Colonic mucosa (tissue), 4 donors: Measurements from ENCODE around the gene CAPRIN1. TPM values are rescaled to one million over a fixed set of nuclear protein-coding genes. Genes with fewer than 3 reads are reported as not detected.
"Not testable (repeated sequence)": the region's sequence is repeated elsewhere in the genome, so short reads cannot be mapped to it uniquely, and the experiment has no call there.

ENCODE experiments used
- DNase-seq: peaks from one replicate; pipeline ENCODE4 v3.0.0-alpha.2; 2020
- H3K27ac ChIP-seq: fragments of 200-600 bp; one replicate; pipeline ENCODE4 v1.8.0; 2021
- H3K27me3 ChIP-seq: fragments of 200-600 bp; one replicate; pipeline ENCODE4 v1.8.0; 2021
- H3K36me3 ChIP-seq: fragments of 200-600 bp; one replicate; pipeline ENCODE4 v1.8.0; 2021
- H3K4me1 ChIP-seq: fragments of 200-600 bp; one replicate; pipeline ENCODE4 v1.8.0; 2021; ENCODE audit warnings: mild to moderate bottlenecking
- H3K4me3 ChIP-seq: fragments of 200-600 bp; one replicate; pipeline ENCODE4 v1.8.0; 2021
- H3K9ac ChIP-seq, 2 donors: one replicate each; pipeline ENCODE4 v1.7.0; 2013; ENCODE audit warnings: control low read depth in 2 of 2, low read depth in 2 of 2, low read length in 2 of 2
- H3K9me3 ChIP-seq: fragments of 200-600 bp; one replicate; pipeline ENCODE4 v1.8.0; 2021
- intact Hi-C: fragments of 100-400 bp; cut with DNase I; formaldehyde crosslinking; loops from one replicate; pipeline ENCODE4 v1.14.1; 2022
- total RNA-seq, 2 donors: library from RNA; stranded (reverse); fragmentation: NEBNext Ultra II Directional in 1 of 2; extraction: Animal tissue kit (Norgen Biotek cat#: 25700) in 1 of 2; gene quantifications; one replicate each; pipeline ENCODE4 v1.2.1, GENCODE V29; 2021
- TF ChIP-seq, protein P1 (sequence below): fragments of 200-600 bp; IDR thresholded peaks from one replicate; pipeline ENCODE4 v1.8.0; 2022; ENCODE audit warnings: antibody characterized with exemption, mild to moderate bottlenecking
- donor health status: healthy.
- donor health status: DM: no; HTN: no; CAD: no.
- donor health status: DM: no; HTN: no; CAD: no.

CAPRIN1 gene
- total RNA-seq, 2 donors from 2014 or later = 182 to 274 TPM

DNA sequence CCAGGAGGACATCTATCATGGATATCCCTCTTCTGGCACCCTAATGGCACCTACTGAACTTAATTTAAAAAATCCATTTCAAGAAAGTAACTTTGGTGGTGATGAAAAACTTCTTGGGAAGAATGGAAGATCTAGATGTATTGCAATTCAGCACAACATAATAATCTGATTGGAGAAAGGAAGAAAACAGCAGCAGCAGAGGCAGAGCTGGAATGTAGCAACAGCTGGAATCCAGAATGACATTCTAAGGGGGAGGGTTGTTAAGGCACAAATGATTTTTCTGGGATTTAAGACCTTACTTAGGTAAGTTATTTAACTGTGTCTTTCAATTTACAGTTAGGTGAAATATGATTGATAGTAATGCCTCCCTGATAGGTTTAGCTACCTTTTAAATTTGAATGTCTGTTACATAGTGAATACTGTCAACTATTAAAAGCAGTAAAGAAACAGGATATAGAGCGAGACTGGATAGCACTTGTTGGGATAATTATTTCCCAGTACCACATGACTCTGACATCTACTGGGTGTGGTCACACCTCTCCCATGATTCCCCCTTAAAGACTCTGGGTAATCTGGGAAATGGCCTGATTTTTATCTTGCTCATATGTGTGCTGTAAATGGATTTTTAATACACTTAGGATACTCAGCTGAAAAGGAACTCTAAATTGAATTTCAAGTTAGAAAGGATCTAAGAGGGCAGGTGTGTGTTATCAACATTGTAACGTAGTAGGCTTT is 11.7 kb downstream of the CAPRIN1 start:
- Histone ChIP-seq H3K36me3 (peaks cover 5% of the 10 kb centered on the region), H3K4me1 (peaks cover 10% of the 10 kb centered on the region), H3K9me3 (no peaks in the 10 kb centered on the region), H3K27ac (no peak overlapping the region), H3K4me3 (no peak overlapping the region), H3K27me3 (no peaks in the 10 kb centered on the region), H3K9ac (no peak overlapping the region)
- TF ChIP-seq, protein P1, sequence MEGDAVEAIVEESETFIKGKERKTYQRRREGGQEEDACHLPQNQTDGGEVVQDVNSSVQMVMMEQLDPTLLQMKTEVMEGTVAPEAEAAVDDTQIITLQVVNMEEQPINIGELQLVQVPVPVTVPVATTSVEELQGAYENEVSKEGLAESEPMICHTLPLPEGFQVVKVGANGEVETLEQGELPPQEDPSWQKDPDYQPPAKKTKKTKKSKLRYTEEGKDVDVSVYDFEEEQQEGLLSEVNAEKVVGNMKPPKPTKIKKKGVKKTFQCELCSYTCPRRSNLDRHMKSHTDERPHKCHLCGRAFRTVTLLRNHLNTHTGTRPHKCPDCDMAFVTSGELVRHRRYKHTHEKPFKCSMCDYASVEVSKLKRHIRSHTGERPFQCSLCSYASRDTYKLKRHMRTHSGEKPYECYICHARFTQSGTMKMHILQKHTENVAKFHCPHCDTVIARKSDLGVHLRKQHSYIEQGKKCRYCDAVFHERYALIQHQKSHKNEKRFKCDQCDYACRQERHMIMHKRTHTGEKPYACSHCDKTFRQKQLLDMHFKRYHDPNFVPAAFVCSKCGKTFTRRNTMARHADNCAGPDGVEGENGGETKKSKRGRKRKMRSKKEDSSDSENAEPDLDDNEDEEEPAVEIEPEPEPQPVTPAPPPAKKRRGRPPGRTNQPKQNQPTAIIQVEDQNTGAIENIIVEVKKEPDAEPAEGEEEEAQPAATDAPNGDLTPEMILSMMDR = no peak
- DNase-seq = no peak
- intact Hi-C loops = no loop called here

GRCh38 chr11:34064291-34064690 is 12.8 kb downstream of the CAPRIN1 start:
- Histone ChIP-seq H3K27me3 (no peaks in the 10 kb centered on the region), H3K36me3 (peaks cover 5% of the 10 kb centered on the region), H3K9ac (no peak overlapping the region), H3K27ac (no peak overlapping the region), H3K9me3 (no peaks in the 10 kb centered on the region), H3K4me1 (peaks cover 7% of the 10 kb centered on the region), H3K4me3 (no peak overlapping the region)
- TF ChIP-seq, protein P1 = no peak
- intact Hi-C loops = no loop called here
- no peak for DNase-seq

DNA sequence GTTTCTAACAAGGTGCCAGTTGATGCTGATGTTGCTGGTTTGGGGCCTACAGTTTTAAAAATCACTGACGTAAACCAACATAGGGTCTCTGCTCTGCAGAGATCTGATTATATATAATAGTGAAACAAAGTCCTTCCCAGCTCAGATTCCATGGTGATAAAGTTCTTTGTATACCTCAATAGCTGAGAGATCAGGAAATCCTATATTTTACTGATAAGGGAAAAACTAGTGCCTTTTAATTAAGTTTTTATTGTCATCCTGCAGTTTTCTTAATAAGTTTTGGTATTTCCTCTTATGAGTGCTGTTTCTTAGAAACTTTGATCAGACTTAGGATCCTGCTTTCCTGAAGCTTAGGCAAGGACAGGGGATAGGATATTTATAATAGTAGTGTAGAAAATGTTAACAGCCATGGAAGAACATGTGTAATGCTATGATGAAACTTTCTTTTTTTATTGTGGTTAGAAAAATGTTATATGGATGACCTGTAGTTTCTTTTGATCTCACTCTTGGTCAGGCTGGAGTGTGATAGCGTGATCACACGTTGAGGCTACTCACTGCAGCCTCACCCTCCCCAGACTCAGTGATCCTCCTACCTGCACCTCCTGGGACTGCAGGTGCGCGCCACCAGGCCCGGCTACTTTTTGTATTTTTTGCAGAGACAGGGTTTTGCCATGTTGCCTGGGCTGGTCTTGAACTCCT is 14.1 kb downstream of the CAPRIN1 start:
- peaks cover 5% of the 10 kb centered on the region for H3K36me3 ChIP-seq
- H3K9me3 ChIP-seq = no peaks in the 10 kb centered on the region
- H3K4me3 ChIP-seq = no peak overlapping the region
- no peaks in the 10 kb centered on the region for H3K27me3 ChIP-seq
- no peak overlapping the region for H3K9ac ChIP-seq
- H3K4me1 ChIP-seq = peaks cover 7% of the 10 kb centered on the region
- H3K27ac ChIP-seq = no peak overlapping the region
- TF ChIP-seq, protein P1 = no peak
- DNase-seq = no peak
- intact Hi-C loops = no loop called here

GRCh38 chr11:34066766-34067165 is 15.2 kb downstream of the CAPRIN1 start:
- H3K36me3 ChIP-seq, H3K9me3 ChIP-seq, H3K4me3 ChIP-seq, H3K4me1 ChIP-seq, intact Hi-C loops, H3K27ac ChIP-seq, DNase-seq, H3K9ac ChIP-seq, H3K27me3 ChIP-seq: not testable (repeated sequence)

DNA sequence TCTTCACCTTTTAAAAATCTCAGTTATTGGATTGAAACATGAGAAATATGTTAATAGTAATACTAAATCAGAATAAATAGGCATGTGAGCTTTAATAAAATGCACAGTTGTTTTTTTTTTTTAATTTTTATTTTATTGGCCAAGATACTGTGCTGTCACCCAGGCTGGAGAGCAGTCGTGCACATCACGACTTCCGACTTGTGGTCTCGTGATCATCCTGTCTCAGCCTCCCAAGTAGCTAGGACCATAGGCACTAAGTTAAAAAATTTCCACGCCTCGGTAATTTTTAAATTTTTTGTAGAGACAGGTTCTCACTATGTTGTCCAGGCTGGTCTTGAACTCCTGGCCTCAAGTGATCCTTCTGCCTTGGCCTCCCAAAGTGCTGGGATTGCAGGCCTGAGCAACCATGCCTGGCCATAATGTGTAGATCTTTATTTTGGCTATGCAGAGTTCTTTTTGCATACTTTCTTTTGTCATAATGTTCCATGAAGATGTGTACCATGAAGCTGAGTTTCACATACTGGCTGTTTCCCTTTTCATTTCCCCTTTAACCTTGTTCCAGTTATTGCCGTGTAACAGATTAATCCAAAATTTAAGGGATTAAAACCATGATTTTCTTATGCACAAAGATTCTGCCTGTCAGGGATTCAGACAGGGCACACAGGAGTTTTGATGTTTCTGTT is 16.0 kb downstream of the CAPRIN1 start:
- Histone ChIP-seq H3K4me3 (no peak overlapping the region), H3K9ac (no peak overlapping the region), H3K9me3 (no peaks in the 10 kb centered on the region), H3K4me1 (peaks cover 7% of the 10 kb centered on the region), H3K27ac (no peak overlapping the region), H3K36me3 (peaks cover 6% of the 10 kb centered on the region), H3K27me3 (no peaks in the 10 kb centered on the region)
- intact Hi-C loops = no loop called here
- TF ChIP-seq, protein P1 = no peak
- DNase-seq = no peak
